Rectal smooth muscle tissue (tissue), 1 donor: ENCODE data around the gene ARL2BP.

ENCODE experiments used
- H3K27ac ChIP-seq: one replicate; pipeline ENCODE4 v1.7.0; 2013; ENCODE audit warnings: low read depth, low read length, inconsistent platforms
- H3K27me3 ChIP-seq: one replicate; pipeline ENCODE4 v1.7.0; 2013; ENCODE audit warnings: low read length; ENCODE audit not compliant: control insufficient read depth, insufficient read depth
- H3K36me3 ChIP-seq: one replicate; pipeline ENCODE4 v1.7.0; 2013; ENCODE audit warnings: low read length; ENCODE audit not compliant: control insufficient read depth, insufficient read depth
- H3K4me1 ChIP-seq: one replicate; pipeline ENCODE4 v1.7.0; 2013; ENCODE audit warnings: low read length; ENCODE audit not compliant: control insufficient read depth, insufficient read depth
- H3K4me3 ChIP-seq: one replicate; pipeline ENCODE4 v1.7.0; 2013; ENCODE audit warnings: low read length
- H3K9ac ChIP-seq: one replicate; pipeline ENCODE4 v1.7.0; 2013; ENCODE audit warnings: low read length

The ARL2BP gene

DNA sequence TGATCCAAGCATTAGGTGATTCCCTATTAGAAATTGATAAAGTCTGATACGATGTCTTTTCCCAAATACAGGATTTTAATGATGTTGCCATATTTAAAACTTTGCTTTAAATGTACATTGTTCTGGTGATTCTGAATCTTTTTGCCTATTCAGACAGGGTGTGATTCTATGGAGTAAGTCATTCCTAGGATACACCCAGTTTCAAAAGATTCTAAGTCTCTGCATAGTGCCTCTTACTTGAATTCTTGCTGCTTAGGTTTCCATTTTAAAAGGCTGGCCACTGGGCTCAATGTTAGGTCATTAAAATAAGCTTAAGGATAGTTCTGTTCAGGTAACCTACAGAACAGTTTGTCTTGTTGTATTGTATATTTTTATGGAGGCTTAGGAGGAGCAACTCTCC is 22.0 kb upstream of the ARL2BP start:
- Histone ChIP-seq H3K9ac (no peak overlapping the region), H3K27me3 (no peaks in the 10 kb centered on the region), H3K4me1 (no peaks in the 10 kb centered on the region), H3K27ac (no peak overlapping the region), H3K36me3 (peaks cover 34% of the 10 kb centered on the region), H3K4me3 (no peak overlapping the region)

DNA sequence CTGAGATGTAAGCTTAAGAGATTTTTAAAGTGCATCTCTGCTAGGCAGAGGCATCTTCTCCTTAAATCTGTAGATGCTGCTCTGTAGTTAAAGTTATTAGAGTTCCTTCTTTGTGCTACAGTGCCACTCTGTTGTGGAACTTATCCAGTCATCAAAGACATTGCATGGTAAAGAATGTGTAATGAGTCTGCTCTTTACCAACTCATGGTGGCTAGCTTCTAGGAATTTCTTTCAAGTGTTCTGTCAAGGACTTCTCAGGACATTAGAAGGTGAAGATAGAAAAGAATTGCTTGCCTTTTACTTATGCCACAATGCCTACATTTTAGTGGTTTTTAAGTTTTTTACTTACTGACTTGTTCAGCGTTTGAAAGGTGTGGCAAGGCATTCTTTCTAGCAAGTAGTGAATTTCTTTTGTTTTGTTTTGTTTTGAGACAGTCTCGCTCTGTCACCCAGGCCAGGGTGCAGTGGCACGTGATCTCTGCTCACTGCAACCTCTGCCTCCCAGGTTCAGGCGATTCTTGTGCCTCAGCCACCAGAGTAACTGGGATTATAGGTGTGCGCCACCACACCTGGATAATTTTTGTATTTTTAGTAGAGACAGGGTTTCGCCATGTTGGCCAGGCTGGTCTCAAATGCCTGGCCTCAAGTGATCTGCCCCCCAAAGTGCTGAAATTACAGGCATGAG is 20.3 kb upstream of the ARL2BP start:
- H3K4me1 ChIP-seq: no peaks in the 10 kb centered on the region
- no peak overlapping the region for H3K9ac ChIP-seq
- peaks cover 30% of the 10 kb centered on the region for H3K36me3 ChIP-seq
- H3K4me3 ChIP-seq: no peak overlapping the region
- H3K27me3 ChIP-seq: no peaks in the 10 kb centered on the region
- no peak overlapping the region for H3K27ac ChIP-seq

DNA sequence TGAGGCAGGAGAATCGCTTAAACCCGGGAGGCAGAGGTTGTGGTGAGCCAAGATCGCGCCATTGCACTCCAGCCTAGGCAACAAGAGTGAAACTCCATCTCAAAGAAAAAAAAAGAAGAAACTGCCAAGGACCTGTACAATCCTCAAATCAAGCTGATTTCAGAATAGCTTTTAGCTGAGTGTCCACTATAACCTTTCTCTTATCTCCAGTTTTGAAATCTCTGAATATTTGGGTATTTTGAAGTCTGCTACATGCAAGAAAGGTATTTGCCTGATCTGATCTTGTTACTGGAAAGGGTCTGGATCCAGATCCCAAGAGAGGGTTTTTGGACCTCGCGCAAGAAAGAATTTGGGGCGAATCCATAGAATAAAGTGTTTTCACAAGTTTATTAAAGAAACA is 19.1 kb upstream of the ARL2BP start:
- no peaks in the 10 kb centered on the region for H3K4me1 ChIP-seq
- peaks cover 27% of the 10 kb centered on the region for H3K36me3 ChIP-seq
- no peaks in the 10 kb centered on the region for H3K27me3 ChIP-seq
- no peak overlapping the region for H3K9ac ChIP-seq
- H3K4me3 ChIP-seq: no peak overlapping the region
- no peak overlapping the region for H3K27ac ChIP-seq

DNA sequence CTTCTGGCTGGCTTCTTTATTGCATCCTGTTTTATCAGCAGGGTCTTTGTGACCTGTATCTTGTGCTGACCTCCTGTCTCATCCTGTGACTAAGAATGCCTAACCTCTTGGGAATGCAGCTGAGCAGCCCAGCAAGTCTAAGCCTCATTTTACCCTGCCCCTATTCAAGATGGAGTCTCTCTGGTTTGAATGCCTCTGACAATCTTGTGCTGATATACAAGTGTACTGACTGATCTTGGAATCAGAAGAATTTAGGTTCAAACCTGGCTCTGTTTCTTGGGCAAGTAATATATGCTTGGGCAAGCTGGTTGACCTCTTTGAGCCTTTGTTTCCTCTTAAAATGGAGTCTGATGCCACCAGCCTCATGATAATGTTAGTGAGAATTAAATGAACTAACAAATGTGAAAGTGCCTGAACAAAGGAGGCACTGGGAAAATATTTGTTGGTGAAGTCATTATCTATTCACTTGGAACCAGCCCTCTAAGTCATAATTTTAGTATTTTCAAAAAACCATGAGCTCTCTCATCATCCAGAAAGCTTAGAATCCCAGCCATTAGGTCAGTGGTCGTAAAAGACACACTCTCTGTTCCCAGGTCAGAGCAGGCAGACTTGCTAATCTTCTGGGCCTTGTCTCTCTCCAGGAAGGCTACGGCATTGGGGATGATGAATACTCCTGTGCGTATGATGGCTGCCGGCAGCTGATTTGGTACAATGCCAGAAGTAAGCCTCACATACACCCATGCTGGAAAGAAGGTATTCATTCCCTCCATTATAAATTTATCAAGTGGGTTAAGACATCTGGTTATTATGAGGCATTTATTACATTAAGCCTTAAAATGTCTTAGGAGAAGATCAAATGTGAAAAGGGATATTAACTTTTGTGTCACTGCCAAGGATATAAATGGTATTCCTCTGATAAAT is 18.1 kb upstream of the ARL2BP start:
- Histone ChIP-seq H3K9ac (no peak overlapping the region), H3K4me1 (no peaks in the 10 kb centered on the region), H3K27ac (no peak overlapping the region), H3K27me3 (no peaks in the 10 kb centered on the region), H3K4me3 (no peak overlapping the region), H3K36me3 (peaks cover 28% of the 10 kb centered on the region)

DNA sequence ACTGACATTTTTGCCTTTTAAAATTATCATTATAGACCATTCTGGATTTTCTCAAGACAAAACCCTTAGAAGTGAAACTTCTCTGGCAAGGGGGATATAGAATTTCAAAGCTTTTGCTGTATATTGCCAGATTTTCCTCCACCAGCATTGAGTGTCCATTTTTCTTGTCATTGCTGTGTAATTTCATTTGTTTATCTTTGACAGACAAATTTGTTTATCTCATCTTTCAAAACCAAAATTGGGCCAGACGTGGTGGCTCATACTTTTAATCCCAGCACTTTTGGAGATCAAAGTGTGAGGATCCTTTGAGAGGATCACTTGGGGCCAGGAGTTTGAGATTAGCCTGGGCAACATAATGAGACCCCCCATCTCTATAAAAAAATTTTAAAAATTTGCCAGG is 16.0 kb upstream of the ARL2BP start:
- Histone ChIP-seq H3K4me1 (no peaks in the 10 kb centered on the region), H3K9ac (no peak overlapping the region), H3K36me3 (peaks cover 41% of the 10 kb centered on the region), H3K4me3 (no peak overlapping the region), H3K27me3 (no peaks in the 10 kb centered on the region), H3K27ac (no peak overlapping the region)

DNA sequence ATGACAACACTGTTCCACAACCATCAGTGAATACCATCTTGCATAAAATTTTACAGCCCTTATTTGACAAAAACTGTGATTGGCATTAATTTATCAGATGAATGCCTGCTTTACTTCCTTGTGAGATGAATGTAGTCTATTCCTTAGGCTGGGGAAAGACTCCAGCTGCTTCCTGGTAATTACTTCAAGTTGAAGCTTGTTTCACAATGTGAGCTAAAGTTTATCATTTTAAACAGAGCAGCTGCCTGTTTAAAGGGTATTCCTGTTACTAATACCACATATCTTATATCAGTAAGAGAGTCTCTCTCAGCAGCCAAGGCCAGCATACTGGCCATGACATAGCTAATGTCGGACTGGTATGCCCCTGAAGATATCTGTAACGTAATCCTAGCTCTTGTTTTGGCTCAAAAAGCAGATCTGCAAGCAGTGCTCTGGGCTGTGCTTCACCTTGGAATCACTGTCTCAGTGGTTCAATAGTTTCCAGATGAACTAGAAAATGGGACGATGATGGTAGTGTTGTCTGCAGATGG is 13.2 kb upstream of the ARL2BP start:
- no peak overlapping the region for H3K9ac ChIP-seq
- no peaks in the 10 kb centered on the region for H3K4me1 ChIP-seq
- H3K27me3 ChIP-seq: no peaks in the 10 kb centered on the region
- H3K4me3 ChIP-seq: no peak overlapping the region
- H3K36me3 ChIP-seq: peaks cover 41% of the 10 kb centered on the region
- H3K27ac ChIP-seq: no peak overlapping the region

DNA sequence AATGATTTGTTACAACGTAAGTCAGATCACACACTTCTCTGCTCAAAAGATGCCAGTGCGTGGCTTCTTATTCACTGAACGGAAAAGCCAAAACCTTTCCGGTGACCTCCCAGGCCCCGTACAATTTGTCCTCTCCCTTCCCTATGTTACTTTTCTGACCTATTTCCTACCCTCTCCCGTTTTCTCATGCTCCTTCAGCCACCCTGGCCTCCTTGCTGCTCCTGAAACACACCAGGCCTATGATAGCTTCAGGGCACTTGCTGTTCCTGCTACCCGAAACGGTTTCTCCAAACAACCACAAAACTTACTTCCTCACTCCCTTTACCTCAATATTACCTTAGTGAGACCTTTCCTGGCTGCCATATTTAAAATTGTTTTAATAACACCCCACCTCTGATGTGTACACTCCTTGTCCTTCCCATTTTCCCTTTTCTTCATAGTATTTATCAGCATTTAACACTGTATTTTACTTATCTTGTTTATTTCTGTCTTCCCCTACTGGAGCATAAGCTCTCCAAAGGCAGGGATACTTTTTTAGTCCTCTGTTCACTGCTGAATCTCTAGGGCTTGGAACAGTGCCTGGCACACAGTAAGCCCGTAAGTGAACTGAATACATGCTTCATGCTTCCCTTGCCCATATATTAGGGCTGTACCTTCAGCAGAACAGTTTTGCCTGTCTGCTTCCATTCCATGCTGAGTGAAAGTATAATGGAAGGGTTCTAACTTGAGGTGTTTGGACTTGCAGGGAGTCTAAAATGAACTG is 10.9 kb upstream of the ARL2BP start:
- no peak overlapping the region for H3K9ac ChIP-seq
- H3K27me3 ChIP-seq: no peaks in the 10 kb centered on the region
- no peak overlapping the region for H3K27ac ChIP-seq
- no peaks in the 10 kb centered on the region for H3K4me1 ChIP-seq
- H3K4me3 ChIP-seq: no peak overlapping the region
- H3K36me3 ChIP-seq: peaks cover 36% of the 10 kb centered on the region

DNA sequence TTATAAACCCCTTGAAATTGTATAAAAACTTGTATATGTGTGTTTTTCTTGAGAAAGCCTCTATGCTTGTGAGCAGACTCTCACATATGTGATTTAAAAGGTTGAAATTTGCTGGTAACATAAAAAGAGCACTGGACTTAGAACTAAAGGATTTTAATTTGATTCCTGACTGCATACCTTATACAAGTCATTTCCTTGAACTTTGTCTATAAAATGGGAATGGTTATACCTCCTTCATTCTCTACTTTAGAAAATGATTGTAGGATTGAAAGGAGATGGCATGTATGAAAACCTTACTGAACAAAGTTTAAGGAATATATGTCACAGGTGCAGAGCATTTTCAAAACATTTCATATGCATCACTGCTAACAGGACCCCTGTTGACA is 10.4 kb upstream of the ARL2BP start:
- H3K4me3 ChIP-seq: no peak overlapping the region
- no peak overlapping the region for H3K27ac ChIP-seq
- H3K4me1 ChIP-seq: no peaks in the 10 kb centered on the region
- peaks cover 36% of the 10 kb centered on the region for H3K36me3 ChIP-seq
- no peak overlapping the region for H3K9ac ChIP-seq
- no peaks in the 10 kb centered on the region for H3K27me3 ChIP-seq

DNA sequence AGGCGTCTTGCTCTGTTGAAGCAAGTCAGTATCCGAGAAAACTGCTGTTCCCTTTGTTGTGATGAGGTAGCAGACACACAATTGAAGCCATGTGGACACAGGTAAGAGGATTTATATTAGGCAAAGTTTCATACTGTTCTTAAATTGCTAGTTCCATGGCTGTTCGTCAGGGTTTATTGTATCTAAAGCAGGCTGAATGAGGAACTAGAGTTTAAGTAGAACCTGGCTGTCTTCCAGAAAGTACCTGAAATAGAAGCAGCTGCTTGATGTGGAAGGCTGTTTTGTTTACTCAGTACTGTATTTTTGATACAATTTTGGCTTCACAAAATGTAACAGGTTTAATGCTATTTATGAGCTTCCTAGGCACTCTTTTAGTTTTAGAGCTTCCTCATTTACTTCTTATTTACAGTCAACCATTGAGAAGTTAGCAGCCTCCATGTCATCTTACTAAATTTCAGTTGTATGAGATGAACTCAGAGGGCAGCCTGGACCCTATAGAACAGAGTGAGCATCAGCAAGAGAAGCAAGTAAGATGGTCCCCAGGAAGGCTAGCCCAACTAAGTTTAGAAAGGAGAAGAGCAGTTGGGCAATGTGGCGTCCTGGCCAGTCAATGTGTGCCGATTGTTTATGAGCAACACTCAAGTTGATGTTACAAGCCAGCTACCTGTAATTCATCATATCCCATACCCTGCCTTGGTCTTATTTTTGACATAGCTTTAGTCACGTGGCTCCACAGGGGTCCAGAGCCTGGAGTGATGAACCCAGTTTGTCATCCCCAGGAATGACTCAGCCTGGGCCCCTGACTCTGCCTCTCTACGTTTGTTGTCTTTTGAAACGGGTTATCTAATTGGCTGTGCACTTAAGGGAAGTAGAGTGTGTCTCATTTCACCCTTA is 9.7 kb upstream of the ARL2BP start:
- Histone ChIP-seq H3K4me3 (no peak overlapping the region), H3K27ac (no peak overlapping the region), H3K9ac (no peak overlapping the region), H3K36me3 (peaks cover 36% of the 10 kb centered on the region), H3K4me1 (no peaks in the 10 kb centered on the region), H3K27me3 (no peaks in the 10 kb centered on the region)

DNA sequence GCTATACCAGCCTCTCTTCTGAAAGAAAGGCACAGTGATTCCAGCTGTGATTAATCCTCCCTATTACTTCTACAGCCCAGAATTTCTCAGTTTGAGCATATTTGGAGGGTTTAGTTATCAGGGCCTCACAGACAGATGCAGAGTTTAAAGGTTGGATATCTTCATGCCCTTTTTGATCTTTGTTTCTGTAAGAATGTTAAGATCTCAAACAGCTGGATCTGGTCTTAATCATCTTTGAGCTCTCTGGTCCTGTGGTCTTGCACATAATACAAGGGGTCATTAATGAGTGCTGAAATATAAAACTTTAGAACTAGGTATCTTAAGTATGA is 9.1 kb upstream of the ARL2BP start:
- peaks cover 34% of the 10 kb centered on the region for H3K36me3 ChIP-seq
- H3K4me3 ChIP-seq: no peak overlapping the region
- H3K27me3 ChIP-seq: no peaks in the 10 kb centered on the region

DNA sequence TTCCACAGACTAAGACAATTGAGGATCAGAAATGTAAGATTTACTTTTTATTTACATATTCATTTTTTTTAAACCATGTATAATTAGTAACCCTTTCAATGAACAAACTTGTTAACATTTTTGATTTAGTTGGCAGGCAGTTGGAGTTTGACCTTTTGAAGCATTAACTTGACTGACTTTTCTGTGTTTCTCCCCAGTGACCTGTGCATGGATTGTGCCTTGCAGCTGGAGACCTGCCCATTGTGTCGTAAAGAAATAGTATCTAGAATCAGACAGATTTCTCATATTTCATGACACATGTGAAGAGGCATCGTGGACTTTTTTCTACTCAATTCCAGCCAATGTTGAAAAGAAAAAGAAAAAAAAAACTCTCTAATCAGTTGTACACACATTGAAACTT is 6.4 kb upstream of the ARL2BP start:
- Histone ChIP-seq H3K27me3 (no peaks in the 10 kb centered on the region), H3K4me3 (no peak overlapping the region), H3K27ac (no peak overlapping the region), H3K4me1 (no peaks in the 10 kb centered on the region), H3K9ac (no peak overlapping the region), H3K36me3 (peaks cover 16% of the 10 kb centered on the region)

More for the DNA sequence above, 9.1 kb upstream of the ARL2BP start:
- no peak overlapping the region for H3K27ac ChIP-seq
- H3K4me1 ChIP-seq: no peaks in the 10 kb centered on the region
- H3K9ac ChIP-seq: no peak overlapping the region
